Keratinocyte (primary cell): ENCODE data around the gene KLHL22. TPM values are rescaled to one million over a fixed set of nuclear protein-coding genes. Genes with fewer than 3 reads are reported as not detected.

ENCODE experiments used
- DNase-seq: peaks from one replicate; pipeline ENCODE4 v3.0.0-alpha.2; 2011; ENCODE audit warnings: low read depth, missing footprints, low spot score
- FAIRE-seq: peaks from 2 replicates; lab custom pipeline; 2011; peaks lifted over from hg19 to GRCh38; lab: Jason Lieb, UNC
- H2AFZ ChIP-seq: 2 replicates; pipeline ENCODE4 v1.6.0; 2012; ENCODE audit warnings: low read length, control low read depth, inconsistent platforms; ENCODE audit not compliant: control insufficient read depth
- H3K27ac ChIP-seq: 2 replicates; pipeline ENCODE4 v1.5.1; 2011; ENCODE audit warnings: low read length; ENCODE audit not compliant: control insufficient read depth, insufficient read depth
- H3K27me3 ChIP-seq: 3 replicates; pipeline ENCODE4 v1.6.0; 2011; ENCODE audit warnings: low read length; ENCODE audit not compliant: control insufficient read depth, insufficient read depth; ENCODE audit errors: extremely low read depth
- H3K36me3 ChIP-seq, 2 experiments: 2 replicates in 1 of 2; 3 replicates in 1 of 2; pipeline ENCODE4 v1.5.1; 2011; ENCODE audit warnings: low read length in 2 of 2, mild to moderate bottlenecking in 1 of 2; ENCODE audit not compliant: control insufficient read depth in 2 of 2, insufficient read depth in 2 of 2; ENCODE audit errors: extremely low read depth in 1 of 2
- H3K4me1 ChIP-seq: 3 replicates; pipeline ENCODE4 v1.5.1; 2011; ENCODE audit warnings: low read length; ENCODE audit not compliant: control insufficient read depth, insufficient read depth; ENCODE audit errors: extremely low read depth
- H3K4me2 ChIP-seq: 3 replicates; pipeline ENCODE4 v1.6.0; 2011; ENCODE audit warnings: low read depth, low read length; ENCODE audit not compliant: control insufficient read depth, insufficient read depth; ENCODE audit errors: extremely low read depth
- H3K4me3 ChIP-seq, 3 experiments: fragments of 200-600 bp in 1 of 3; sonication (generic) in 1 of 3; 2 replicates in 2 of 3; 3 replicates in 1 of 3; pipeline ENCODE4 v1.5.1; 2011 to 2016; ENCODE audit warnings: low read length in 3 of 3, mild to moderate bottlenecking in 3 of 3, control low read depth in 2 of 3, inconsistent platforms in 1 of 3, low read depth in 1 of 3, mixed read lengths in 1 of 3, mixed run types in 1 of 3, moderate library complexity in 1 of 3; ENCODE audit not compliant: control insufficient read depth in 2 of 3, insufficient read depth in 2 of 3; ENCODE audit errors: extremely low read depth in 1 of 3
- H3K79me2 ChIP-seq: 2 replicates; pipeline ENCODE4 v1.6.0; 2012; ENCODE audit warnings: low read length; ENCODE audit not compliant: control insufficient read depth, insufficient read depth
- H3K9ac ChIP-seq: 3 replicates; pipeline ENCODE4 v1.6.0; 2011; ENCODE audit warnings: low read length; ENCODE audit not compliant: control insufficient read depth, insufficient read depth; ENCODE audit errors: extremely low read depth
- H3K9me1 ChIP-seq: 3 replicates; pipeline ENCODE4 v1.6.0; 2011; ENCODE audit warnings: low read length; ENCODE audit not compliant: control insufficient read depth, insufficient read depth; ENCODE audit errors: extremely low read depth
- H3K9me3 ChIP-seq: 2 replicates; pipeline ENCODE4 v1.5.1; 2012; ENCODE audit warnings: low read depth, low read length; ENCODE audit not compliant: control insufficient read depth
- H4K20me1 ChIP-seq: 3 replicates; pipeline ENCODE4 v1.6.0; 2011; ENCODE audit warnings: low read length; ENCODE audit not compliant: control insufficient read depth, insufficient read depth; ENCODE audit errors: extremely low read depth
- CTCF ChIP-seq, 3 experiments: IDR thresholded peaks in 1 of 3; conservative IDR thresholded peaks in 1 of 3; optimal IDR thresholded peaks in 1 of 3; 2 replicates in 2 of 3; 3 replicates in 1 of 3; pipeline versions ENCODE3 to v1.5.1; 2011; ENCODE audit warnings: low read length in 3 of 3, mild to moderate bottlenecking in 3 of 3, moderate library complexity in 2 of 3, control low read depth in 1 of 3, inconsistent platforms in 1 of 3; ENCODE audit not compliant: insufficient read depth in 2 of 3; ENCODE audit errors: extremely low read depth in 1 of 3
- EZH2 ChIP-seq: IDR thresholded peaks from one replicate; pipeline ENCODE4 v1.6.1; 2012; ENCODE audit warnings: inconsistent platforms, mild to moderate bottlenecking, low read length, moderate library complexity
- dilution Hi-C: fragments of 300-500 bp; cut with MboI; formaldehyde crosslinking; loops from one replicate; pipeline ENCODE4 v1.7.0; 2020; ENCODE audit warnings: low sequenced_read_pairs; ENCODE audit not compliant: extremely low pct_ligation_motif_present
- polyA plus RNA-seq, 5 experiments: library from polyadenylated mRNA; depleted of rRNA in 3 of 5; stranded (reverse) in 3 of 5; stranded (forward) in 1 of 5; unstranded in 1 of 5; fragments of >200 nt; gene quantifications; 1 replicate in 1 of 5; 2 replicates in 3 of 5; 3 replicates in 1 of 5; pipeline versions ENCODE4 v1.2.1 to v1.2.3, GENCODE V29; 2011 to 2012; ENCODE audit warnings: missing spikeins in 2 of 5, low read depth in 1 of 5, low replicate concordance in 1 of 5

KLHL22 gene
- polyA plus RNA-seq, 1 donor (not counting 4 experiments of a cell fraction or from before 2014, with no cell fraction given): 9.3 TPM

- DNase-seq (no peak), FAIRE-seq (no peak)
Observed at GRCh38 chr22:20498913-20499312, 3.3 kb upstream of the KLHL22 start.

GRCh38 chr22:20497426-20497825 is 1.8 kb upstream of the KLHL22 start:
- FAIRE-seq (no peak), DNase-seq (no peak)
- Histone ChIP-seq H3K4me3 (no peak overlapping the region), H3K27ac (no peak overlapping the region), H3K9me3 (no peaks in the 10 kb centered on the region), H3K4me2 (no peak overlapping the region), H4K20me1 (no peaks in the 10 kb centered on the region), H3K27me3 (no peaks in the 10 kb centered on the region), H3K4me1 (peaks cover 15% of the 10 kb centered on the region), H2AFZ (no peak overlapping the region), H3K36me3 (peaks cover 0 to 1% of the 10 kb centered on the region in 2 experiments), H3K9me1 (peaks cover 3% of the 10 kb centered on the region), H3K9ac (no peak overlapping the region), H3K79me2 (peaks cover 8% of the 10 kb centered on the region)
- dilution Hi-C loops: no loop called here
- TF ChIP-seq EZH2 (no peak), CTCF (optimal IDR thresholded peaks at IDR 0.05 in 1 of 3, IDR thresholded peaks at IDR 0.05 in 1 of 3, conservative IDR thresholded peaks at IDR 0.05 in 1 of 3; ENCODE audit: extremely low read depth in 1 of 3, insufficient read depth in 2 of 3, low read length in 3 of 3) (no peak)

More at GRCh38 chr22:20498913-20499312, 3.3 kb upstream of the KLHL22 start:
- TF ChIP-seq EZH2 (no peak), CTCF (optimal IDR thresholded peaks at IDR 0.05 in 1 of 3, IDR thresholded peaks at IDR 0.05 in 1 of 3, conservative IDR thresholded peaks at IDR 0.05 in 1 of 3; ENCODE audit: extremely low read depth in 1 of 3, insufficient read depth in 2 of 3, low read length in 3 of 3) (no peak)
- peaks cover 0 to 1% of the 10 kb centered on the region in 2 experiments for H3K36me3 ChIP-seq
- H3K27me3 ChIP-seq: no peaks in the 10 kb centered on the region
- no peak overlapping the region for H3K4me3 ChIP-seq
- H3K9ac ChIP-seq: no peak overlapping the region
- H3K4me1 ChIP-seq: peaks cover 18% of the 10 kb centered on the region
- peaks cover 3% of the 10 kb centered on the region for H3K9me1 ChIP-seq
- H3K4me2 ChIP-seq: no peak overlapping the region
- peaks cover 6% of the 10 kb centered on the region for H3K79me2 ChIP-seq
- no peak overlapping the region for H3K27ac ChIP-seq
- H2AFZ ChIP-seq: no peak overlapping the region
- dilution Hi-C loops: no loop called here
- H4K20me1 ChIP-seq: no peaks in the 10 kb centered on the region
- H3K9me3 ChIP-seq: no peaks in the 10 kb centered on the region
